ENCODE results near the gene CUX1.
"Not testable (repeated sequence)": the region's sequence is repeated elsewhere in the genome, so short reads cannot be mapped to it uniquely, and the experiment has no call there.

Gene CUX1

DNA sequence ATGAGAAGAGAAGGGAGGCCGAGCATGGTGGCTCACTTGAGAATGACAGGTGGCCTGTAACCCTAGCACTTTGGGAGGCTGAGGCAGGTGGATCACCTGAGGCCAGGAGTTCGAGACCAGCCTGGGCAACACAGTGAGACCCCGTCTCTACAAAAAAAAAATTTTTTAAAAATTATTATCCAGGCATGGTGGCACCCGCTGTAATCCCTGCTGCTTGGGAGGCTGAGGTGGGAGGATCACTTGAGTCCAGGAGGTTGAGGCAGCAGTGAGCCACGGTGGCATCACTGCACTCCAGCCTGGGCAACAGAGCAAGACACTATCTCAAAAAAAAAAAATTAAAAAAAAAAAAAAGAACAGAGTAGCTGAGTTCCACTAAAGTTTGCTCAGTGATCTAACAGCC lies 412.7 kb downstream of the CUX1 start:
- not testable (repeated sequence) for DNase-seq

DNA sequence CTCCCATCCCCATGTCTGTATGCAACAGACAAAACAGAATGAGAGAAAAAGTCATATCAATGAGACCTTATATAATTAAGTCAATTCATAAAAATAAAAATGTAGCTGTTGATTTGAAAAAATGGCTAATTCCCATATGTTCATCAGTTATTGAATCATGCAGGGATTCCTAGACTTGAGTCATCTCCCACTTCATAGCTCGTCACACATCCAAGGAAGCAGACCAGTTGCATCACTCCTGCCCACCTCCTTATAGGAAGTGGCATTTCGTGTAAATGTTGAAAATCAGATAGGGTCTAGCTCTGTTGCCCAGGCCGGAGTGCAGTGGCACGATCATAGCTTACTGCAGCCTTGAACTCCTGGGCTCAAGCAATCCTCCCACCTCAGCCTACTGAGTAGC lies 413.2 kb downstream of the CUX1 start:
- no peak for DNase-seq

DNA sequence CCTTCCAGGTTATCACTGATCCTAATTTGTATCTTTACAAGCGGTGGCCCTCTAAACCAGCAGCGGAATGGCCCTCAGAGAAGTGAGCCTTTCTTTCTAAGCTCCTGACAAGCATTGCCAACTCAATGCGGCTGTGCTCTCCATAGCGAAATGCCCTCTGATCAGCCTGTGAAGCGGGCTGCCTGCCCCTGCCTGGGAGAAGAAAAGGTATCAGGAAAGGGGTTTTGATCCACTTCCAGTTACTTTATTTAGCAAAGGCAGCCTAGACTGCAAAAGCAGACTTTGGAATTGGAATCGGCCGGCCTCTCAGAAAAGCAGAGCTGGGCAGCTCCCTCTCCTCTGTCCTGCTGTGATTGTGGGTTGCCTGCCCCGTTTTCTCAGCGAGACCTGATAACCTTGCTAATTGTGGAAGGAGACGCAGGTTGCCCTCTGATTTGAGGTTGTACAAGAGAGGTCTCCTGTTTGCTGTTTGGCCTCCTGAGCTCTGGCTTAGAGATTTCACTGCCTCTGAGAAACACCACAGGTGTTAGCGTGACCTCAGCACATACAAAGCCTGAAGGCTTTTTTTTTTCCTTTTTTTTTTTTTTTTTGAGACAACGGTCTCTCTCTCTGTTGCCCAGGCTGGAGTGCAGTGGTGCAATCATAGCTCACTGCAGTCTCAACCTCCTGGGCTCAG lies 415.3 kb downstream of the CUX1 start:
- no peak for DNase-seq

DNA sequence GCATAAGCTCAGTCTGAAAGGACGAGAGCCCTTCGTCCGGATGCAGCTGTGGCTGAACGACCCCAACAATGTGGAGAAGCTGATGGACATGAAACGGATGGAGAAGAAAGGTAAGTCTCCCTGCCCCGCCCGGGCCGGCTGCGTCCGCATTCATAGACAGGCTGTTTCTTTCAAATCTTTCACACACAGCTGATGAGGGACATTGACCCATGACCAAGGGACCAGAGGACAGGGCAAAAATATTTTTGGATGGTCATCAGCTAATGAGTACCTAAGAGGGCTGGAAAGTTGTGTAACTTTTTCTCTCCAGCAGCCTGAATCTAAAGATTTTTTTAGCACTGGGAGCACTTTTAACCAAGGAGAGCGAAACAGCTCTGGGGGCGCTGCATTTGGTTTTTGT lies 416.7 kb downstream of the CUX1 start:
- DNase-seq = no peak

DNA sequence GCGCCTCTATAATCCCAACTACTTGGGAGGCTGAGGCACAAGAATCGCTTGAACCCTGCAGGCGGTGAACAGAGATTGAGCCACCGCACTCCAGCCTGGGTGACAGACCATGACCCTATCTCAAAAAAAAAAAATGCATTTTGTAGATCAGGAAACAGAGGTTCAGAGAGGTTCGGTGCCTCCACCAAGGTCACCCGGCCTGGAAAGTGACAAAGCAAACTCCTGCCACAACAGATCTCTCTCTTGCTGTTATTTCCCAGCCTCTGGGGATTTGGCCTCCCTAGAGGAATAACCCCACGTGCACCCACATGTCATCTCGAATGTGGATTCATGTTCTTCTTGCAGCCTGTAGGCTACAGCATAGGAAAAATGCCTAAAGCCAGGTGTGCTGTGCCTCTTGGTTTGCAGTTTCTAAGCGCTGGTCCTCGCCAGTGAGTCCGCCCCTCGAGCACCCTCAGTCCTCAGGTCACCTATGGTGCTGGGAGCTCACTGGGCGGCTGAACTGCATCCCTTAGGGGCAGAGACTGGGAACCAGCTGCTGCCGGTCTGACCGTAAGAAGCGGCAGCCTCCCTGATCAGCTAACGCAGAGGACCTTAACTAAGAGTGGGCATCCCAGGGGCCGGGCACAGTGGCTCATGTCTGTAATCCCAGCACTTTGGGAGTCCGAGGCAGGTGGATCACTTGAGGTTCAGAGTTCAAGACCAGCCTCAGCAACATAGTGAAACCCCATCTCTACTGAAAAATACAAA lies 417.6 kb downstream of the CUX1 start:
- DNase-seq = no peak

DNA sequence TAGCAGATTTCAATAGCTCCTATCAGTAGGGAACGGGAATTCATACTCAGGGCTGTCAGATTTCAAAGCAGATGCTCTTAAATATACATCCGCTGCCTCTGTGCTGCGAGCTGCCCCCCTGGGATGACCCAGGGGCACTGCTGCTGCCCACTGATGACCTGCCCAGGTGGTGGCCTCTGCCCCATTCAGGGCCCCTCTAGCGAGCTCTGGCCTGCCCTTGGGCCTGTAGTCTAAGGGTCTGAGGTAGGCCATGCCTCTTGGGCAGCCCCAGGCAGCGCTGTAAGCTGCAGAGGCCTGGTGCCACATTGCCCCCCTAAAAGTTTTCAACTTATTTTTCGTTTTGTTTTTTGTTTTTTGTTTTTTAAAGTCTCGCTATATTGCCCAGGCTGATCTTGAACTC lies 418.7 kb downstream of the CUX1 start:
- no peak for DNase-seq

DNA sequence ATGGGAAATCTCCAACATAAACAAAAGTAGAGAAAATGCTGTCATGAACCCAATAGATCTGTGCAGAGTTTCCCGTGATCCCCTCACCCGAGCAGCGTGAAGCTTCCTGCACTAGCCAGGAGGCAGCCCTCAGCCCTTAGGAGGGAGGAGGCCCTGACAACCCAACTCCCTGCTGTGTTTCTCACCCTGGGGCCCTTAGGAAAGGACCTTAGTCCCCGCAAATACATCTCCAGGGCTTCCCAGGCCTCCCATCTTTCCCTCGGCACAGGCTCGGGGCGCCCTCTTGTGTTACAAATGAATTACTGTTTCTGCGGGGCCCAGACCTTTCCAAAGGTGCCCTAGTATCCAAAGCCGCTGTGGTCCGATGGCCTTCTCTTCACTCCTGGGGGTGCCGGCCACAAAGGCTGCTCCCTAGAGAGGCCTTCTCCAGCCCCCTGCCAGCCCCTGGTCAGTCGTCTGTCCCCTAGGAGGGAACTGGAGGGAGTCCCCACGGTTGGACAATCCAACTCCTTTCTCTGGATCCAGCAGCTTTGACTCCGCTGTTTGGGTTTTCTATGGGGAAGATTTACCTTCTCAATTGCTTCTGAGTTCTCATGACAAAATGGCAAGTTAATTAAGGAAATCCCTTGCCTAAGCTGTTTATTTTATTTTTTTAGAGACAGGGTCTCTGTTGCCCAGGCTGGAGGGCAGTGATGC lies 419.3 kb downstream of the CUX1 start:
- peak; percentile 13 for DNase-seq

DNA sequence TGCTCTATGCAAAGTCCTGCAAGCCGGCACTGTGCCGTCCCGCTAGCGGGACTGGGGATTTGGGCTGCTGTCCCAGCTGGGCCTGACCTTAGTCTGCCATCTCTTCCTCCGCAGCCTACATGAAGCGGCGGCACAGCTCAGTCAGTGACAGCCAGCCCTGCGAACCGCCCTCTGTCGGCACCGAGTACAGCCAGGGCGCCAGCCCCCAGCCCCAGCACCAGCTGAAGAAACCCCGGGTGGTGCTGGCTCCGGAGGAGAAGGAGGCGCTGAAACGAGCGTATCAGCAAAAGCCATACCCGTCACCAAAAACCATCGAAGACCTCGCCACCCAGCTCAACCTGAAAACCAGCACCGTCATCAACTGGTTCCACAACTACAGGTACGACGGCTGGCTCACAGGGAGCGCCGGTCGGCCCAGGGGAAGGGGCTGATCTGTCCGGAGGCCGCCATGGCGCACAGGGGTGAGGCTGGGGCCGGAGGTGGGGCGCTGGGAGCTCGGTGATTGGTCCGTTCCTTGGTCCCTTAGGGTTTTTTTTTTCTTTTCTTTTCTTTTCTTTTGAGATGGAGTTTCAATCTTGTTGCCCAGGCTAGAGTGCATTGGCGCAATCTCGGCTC lies 421.9 kb downstream of the CUX1 start:
- no peak for DNase-seq

DNA sequence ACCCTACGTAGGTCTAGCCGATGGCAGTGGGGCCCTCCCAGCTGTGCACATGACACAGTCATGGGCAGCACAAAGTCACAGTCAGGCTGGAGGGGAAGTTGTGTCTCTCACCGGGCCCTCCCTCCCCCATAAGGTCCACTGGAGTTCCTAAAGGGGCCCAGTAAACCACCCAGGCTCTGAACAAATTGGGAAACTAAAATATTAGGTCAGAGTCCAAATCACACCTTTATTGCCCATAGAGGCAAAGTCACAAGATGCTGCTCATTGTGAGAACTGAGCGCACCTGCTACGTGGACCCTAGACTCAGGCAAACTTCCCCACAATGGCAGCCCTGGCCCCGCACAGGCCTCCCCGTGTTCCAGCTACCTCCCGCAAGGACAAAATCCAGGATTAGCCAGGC lies 424.0 kb downstream of the CUX1 start:
- DNase-seq = no peak

DNA sequence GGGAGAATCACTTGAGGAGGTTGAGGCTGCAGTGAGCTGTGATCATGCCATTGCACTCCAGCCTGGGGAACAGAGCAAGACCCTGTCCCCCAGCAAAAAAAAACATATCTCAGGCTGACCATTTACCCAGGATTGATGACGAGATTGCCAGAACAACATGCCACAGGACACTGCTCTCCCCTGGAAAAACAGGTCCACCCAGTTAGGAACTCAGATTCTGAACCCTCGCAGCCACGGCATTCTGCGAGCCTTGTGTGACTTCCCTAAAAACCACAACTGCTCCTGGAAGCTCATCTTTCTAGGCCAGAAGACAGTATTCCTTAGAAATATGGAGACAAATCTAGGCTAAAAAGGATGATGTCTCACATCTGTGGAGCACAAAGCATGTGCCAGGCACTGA lies 427.2 kb downstream of the CUX1 start:
- no peak for DNase-seq

DNA sequence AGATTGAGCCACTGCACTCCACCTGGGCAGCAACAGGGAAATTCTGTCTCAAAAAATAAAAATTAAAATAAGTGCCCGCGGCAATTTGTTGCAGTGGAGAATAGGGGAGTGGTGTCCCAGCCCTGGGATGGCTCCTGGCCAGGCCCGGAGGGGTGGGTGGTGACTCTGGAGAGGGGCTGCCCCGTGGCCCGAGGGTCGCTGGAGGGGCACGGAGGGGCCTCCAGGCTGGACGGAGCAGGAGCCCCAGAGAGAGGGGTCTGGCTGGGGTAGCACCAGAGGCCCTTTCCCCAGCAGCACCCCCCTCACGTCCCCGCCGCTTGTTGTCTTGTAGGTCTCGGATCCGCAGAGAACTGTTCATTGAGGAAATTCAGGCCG lies 430.6 kb downstream of the CUX1 start:
- DNase-seq = no peak

DNA sequence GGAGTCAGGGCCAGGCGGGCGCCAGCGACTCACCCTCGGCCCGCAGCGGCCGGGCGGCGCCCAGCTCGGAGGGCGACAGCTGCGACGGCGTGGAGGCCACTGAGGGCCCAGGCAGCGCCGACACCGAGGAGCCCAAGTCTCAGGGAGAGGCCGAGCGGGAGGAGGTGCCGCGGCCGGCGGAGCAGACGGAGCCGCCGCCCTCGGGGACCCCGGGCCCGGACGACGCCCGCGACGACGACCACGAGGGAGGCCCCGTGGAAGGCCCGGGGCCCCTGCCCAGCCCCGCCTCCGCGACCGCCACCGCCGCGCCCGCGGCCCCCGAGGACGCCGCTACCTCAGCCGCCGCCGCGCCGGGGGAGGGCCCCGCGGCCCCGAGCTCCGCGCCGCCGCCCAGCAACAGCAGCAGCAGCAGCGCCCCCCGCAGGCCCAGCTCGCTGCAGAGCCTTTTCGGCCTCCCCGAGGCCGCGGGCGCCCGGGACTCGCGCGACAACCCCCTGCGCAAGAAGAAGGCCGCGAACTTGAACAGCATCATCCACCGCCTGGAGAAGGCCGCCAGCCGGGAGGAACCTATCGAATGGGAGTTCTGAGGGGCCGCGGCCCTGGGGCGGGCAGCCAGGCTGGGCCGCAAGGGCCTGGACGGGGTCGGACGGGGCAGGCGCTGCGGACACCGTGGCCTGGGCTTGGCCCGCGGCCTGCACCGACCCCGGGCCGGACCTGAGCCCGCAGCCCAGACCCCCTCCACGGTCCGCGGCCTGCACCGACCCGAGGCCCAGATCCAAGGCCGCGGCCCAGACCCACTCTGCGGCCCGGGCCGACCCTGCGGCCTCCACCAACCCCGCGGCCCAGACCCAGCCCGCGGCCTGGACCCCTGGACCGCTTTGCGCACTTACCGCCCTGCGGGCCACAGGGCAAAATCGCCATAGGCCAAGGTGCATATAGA lies 431.3 kb downstream of the CUX1 start:
- DNase-seq = no peak

DNA sequence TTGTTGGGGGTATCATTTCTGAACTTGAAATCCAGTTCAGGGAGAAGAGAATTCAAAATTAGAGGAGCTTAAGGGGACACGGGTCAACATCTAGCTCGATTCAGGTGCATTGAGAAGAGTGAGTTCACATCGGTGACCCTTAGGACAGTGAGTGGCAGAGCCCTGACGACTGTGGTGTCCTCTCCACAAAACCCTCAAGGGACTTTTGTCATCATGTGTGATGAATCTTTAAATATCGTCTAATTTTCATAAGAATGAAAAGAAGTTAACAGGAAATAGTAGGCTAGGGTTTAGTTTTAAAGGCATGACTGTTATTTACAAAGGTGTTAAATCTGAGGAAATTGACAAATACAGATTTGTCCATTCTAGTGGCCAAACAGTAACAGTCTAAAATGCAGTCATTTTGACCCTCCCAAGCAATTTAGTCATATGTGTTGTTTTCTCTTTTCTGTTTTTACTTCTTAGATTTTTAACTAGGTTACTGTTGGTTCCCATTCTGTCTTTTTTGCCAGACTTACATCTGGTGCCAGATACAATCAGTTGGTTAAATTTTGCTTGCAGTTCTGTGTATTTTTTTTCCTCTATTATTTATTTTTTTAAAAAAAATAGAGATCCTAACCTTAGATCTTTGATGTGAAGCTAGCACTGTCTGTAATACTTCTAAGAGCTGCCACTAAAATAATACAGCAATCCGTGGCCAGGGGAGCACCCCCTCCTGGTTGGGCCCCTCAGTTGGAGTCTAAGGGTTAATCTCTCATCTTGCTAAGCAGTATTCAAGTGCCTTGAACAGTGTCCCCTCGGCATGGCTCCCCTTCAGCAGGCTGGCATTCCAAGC lies 434.3 kb downstream of the CUX1 start:
- DNase-seq = no peak

DNA sequence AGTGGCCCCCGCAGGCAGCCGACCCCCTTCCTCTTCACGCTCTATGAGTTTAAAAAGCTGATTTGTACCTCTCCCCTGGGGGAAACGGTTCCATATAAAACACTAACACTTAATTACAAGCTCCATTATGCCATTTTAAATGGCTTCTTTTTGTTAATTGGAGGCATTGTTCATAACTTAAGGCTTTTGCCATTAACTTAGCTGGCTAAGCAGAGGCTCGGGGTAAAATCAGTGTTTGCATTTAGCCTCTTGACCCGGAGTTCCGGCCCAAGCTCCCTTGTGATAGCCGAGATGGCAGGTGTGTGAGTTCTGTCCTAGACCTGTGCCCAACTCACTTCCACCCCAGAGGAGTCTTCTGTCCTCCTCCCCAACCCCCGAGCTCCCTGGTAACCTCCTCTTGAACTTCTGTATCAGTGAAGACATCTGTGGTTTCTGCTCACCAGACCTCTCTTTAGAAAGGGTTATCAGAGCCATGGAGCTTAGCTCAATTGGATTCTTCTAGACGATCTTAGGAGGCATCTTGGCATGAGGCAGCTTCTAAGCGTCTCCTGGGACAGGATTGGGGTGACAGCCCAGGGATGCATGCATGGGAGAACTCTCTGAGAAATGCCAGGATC lies 435.0 kb downstream of the CUX1 start:
- DNase-seq = no peak

DNA sequence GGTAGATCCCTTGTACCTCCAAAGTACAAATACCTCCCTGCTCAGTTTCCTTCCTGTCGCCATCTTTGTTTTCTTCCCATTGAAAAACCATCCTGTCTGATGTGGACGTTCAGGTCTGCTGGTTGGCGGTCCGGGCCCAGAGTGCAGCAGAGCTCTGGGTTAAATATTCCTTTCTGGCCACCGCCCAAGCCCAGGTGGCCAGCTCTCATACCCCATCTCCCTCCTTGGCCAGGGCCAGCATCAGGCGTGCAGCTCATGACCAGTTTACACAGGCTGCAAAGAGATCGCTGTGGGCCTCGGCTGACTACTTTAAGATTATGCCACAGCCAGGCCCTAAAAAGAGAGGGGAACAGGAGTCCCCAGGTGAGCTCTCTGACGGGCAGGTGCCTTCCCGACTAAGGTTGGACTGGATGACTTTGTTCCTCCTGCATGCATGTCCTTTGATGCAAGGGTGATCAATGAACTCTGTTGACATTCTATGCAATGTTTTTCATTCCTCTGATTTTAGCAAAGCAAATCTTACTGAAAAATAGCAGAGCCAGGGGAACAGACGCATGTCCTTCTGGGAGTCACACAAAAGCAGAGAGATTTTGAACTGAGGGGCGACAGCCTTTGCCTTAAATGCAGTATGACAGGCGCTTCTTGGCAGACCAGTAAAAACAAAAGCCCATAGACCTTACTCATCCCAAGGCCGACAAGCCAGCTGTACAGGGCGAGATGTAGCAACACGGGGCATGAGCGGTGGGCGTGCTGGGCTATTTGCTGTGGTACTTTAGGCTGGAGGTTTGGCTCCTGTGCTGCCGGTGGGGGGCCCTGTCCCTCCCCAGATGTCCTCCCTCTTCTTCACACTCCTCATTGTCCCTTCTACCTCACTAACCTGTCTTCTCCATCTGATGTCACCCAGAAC lies 435.9 kb downstream of the CUX1 start:
- DNase-seq = no peak

DNA sequence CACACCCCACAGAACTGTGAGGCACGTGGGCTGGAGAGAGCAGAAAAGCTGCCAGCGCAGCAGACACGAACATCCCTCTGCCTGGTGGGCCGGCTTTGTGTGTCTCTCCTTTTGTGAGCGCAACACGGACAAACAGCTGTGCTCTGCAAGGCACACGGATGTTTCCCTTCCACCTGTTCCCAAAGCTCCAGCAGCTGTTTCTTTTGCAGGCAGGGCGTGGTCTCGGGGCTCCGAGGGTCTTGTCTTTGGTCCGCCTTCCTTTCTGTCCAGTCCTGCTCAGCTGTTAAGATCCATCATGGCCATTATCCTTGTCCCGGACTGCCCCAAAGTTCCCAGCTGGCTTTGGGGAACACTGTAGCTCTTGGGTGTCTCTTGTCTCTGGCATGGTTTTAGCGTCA lies 436.5 kb downstream of the CUX1 start:
- DNase-seq = no peak

DNA sequence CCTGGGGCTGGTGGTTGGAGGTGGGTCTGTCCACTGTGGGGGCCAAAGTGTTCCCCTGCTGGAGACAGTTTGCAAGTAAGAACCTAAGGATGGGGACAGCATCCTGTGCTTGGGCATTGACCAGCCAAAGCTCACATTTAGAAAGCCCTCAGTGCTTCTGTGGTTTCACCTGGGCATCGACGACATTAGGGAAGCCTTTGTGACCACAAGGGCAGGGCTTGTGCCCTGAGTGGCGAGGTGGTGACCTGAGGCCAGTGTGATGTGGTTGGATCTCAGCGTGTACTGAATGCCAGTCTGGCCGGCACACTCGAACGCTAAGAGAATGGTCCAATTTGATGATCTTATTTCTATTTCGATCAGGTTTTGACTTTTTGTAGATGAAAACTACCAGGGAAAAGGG lies 437.1 kb downstream of the CUX1 start:
- no peak for DNase-seq

DNA sequence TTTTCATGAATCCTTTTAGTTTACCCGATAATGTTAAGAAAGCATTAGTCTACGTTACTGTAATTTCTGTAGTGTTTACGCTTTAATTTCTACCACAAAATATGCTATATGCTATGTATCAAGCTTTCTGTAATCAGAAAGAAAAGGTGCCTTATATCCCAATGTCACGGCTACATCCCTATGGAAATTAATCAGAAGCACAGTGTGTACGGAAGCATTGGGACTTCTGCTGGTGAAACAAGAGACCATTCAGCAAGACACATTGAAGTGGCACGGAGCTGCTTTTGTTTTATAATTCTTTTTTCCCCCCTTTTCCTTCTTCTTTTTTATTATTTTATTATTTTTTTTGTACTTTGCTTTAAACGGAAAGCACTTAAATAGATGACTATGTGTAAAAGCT lies 438.1 kb downstream of the CUX1 start:
- no peak for DNase-seq

DNA sequence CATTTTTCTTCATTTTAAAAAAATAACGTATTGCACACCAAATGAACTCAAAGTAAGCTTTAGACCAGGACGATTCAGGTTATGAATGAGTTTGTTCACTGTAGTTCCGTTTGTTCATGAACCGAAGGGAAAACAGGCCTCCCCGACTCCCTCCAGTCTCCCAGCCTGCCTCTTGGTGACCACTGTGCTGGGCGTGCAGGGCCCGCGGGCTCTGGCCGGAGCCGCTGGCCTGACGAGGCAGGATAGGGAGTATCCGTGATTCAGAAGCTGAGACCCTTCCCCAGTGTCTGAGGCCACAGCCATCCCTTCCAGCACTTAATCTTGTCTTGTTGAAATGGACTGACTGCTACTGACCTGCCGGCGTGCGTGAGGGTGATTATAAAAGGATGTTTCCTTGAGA lies 438.5 kb downstream of the CUX1 start:
- no peak for DNase-seq
